Neural progenitor cell (in vitro differentiated cells): ENCODE measurements around the gene SNX30. TPM values are rescaled to one million over a fixed set of nuclear protein-coding genes. Genes with fewer than 3 reads are reported as not detected.

Experiments used
- DNase-seq: peaks from one replicate; pipeline ENCODE4 v3.0.0-alpha.2; 2016; ENCODE audit warnings: low spot score
- H2AFZ ChIP-seq: fragments of 200-600 bp; sonication (generic); replicated peaks from 2 replicates; pipeline ENCODE4 v1.6.1; 2016; ENCODE audit warnings: antibody characterized with exemption
- H3F3A ChIP-seq: fragments of 200-600 bp; sonication (generic); 2 replicates; pipeline ENCODE4 v1.6.1; 2016; ENCODE audit warnings: antibody characterized with exemption, low read depth
- H3K27ac ChIP-seq: fragments of 200-600 bp; sonication (generic); 2 replicates; pipeline ENCODE4 v1.5.1; 2016; ENCODE audit warnings: mild to moderate bottlenecking
- H3K27me3 ChIP-seq: fragments of 200-600 bp; sonication (generic); 2 replicates; pipeline ENCODE4 v1.6.1; 2016; ENCODE audit warnings: mild to moderate bottlenecking, moderate library complexity
- H3K36me3 ChIP-seq: fragments of 200-600 bp; sonication (generic); 2 replicates; pipeline ENCODE4 v1.5.1; 2016
- H3K4me1 ChIP-seq: fragments of 200-600 bp; sonication (generic); 2 replicates; pipeline ENCODE4 v1.6.1; 2016; ENCODE audit warnings: mixed run types
- H3K4me2 ChIP-seq: fragments of 200-600 bp; sonication (generic); 2 replicates; pipeline ENCODE4 v1.6.1; 2016
- H3K4me3 ChIP-seq: fragments of 200-600 bp; sonication (generic); 2 replicates; pipeline ENCODE4 v1.5.1; 2016
- H3K79me2 ChIP-seq: fragments of 200-600 bp; sonication (generic); 2 replicates; pipeline ENCODE4 v1.6.1; 2016; ENCODE audit warnings: low read depth
- H3K9ac ChIP-seq: fragments of 200-600 bp; sonication (generic); 2 replicates; pipeline ENCODE4 v1.6.1; 2016
- H3K9me3 ChIP-seq: fragments of 200-600 bp; sonication (generic); 2 replicates; pipeline ENCODE4 v1.5.1; 2016; ENCODE audit warnings: low read depth
- H4K20me1 ChIP-seq: fragments of 200-600 bp; sonication (generic); 2 replicates; pipeline ENCODE4 v1.6.1; 2016; ENCODE audit warnings: low read depth
- H3K27ac Mint-ChIP-seq: 3 replicates; pipeline ENCODE4 v1.8.0; 2021; ENCODE audit warnings: mixed read lengths
- H3K27me3 Mint-ChIP-seq: 2 replicates; pipeline ENCODE4 v1.8.0; 2022; ENCODE audit warnings: low read depth, mild to moderate bottlenecking, inconsistent platforms, moderate library complexity, mixed read lengths; ENCODE audit not compliant: insufficient read depth
- H3K36me3 Mint-ChIP-seq: 3 replicates; pipeline ENCODE4 v1.8.0; 2021; ENCODE audit warnings: mixed read lengths
- H3K4me1 Mint-ChIP-seq: 3 replicates; pipeline ENCODE4 v1.8.0; 2021; ENCODE audit warnings: mixed read lengths
- H3K4me3 Mint-ChIP-seq: 3 replicates; pipeline ENCODE4 v1.8.0; 2021; ENCODE audit warnings: mild to moderate bottlenecking, moderate library complexity, mixed read lengths
- H3K9me3 Mint-ChIP-seq: 3 replicates; pipeline ENCODE4 v1.8.0; 2020; ENCODE audit warnings: mixed read lengths
- EZH2 ChIP-seq: fragments of 200-600 bp; sonication (generic); IDR thresholded peaks from 2 replicates; pipeline ENCODE4 v1.6.1; 2017; ENCODE audit warnings: antibody characterized with exemption, mild to moderate bottlenecking, moderate library complexity
- EZH2phosphoT487 ChIP-seq: fragments of 200-600 bp; sonication (generic); IDR thresholded peaks from 2 replicates; pipeline ENCODE4 v1.6.1; 2017; ENCODE audit warnings: antibody characterized with exemption
- total RNA-seq: library from RNA; depleted of rRNA; stranded (reverse); fragments of >200 nt; gene quantifications from 2 replicates; pipeline ENCODE4 v1.2.3, GENCODE V29; 2015; ENCODE audit warnings: low replicate concordance
- TF ChIP-seq, protein P1 (sequence below): fragments of 200-600 bp; sonication (generic); IDR thresholded peaks from 2 replicates; pipeline ENCODE4 v1.5.1; 2017; ENCODE audit warnings: antibody characterized with exemption, mild to moderate bottlenecking

The SNX30 gene
- total RNA-seq, 1 donor from 2014 or later, result 19.9 TPM

DNA sequence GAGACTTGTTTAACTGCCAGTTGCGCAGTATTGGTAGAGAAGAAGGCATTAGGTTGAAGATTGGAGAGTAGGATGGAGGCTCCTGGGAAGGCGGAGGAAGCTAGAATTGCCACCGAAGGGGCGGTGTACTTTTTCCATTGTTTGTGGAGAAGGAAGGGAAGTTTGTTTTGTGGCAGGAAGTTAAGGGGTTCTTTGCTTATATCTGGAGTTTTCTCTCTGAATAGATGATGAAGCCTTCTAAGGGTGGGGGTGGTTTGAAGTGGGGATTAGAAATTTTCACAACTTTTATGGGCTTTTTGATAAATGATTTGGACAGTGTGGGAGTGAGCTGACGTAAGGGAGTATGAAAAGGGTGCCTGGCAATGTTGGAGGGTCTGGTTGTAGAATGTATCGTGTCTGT is 59.3 kb downstream of the SNX30 start:
- H4K20me1 ChIP-seq, result no peaks in the 10 kb centered on the region
- peaks cover 3% of the 10 kb centered on the region for H3K36me3 Mint-ChIP-seq
- H3K9me3 Mint-ChIP-seq, result peaks cover under 1% of the 10 kb centered on the region
- H3K4me1 ChIP-seq, result no peaks in the 10 kb centered on the region
- no peak overlapping the region for H3K27ac Mint-ChIP-seq
- H3K9me3 ChIP-seq, result no peaks in the 10 kb centered on the region
- no peak overlapping the region for H3K4me2 ChIP-seq
- peaks cover under 1% of the 10 kb centered on the region for H3K36me3 ChIP-seq
- no peaks in the 10 kb centered on the region for H3K4me1 Mint-ChIP-seq
- H3K4me3 ChIP-seq, result no peak overlapping the region
- no peak overlapping the region for H3K9ac ChIP-seq
- no peak overlapping the region for H2AFZ ChIP-seq
- H3K27ac ChIP-seq, result no peak overlapping the region
- TF ChIP-seq EZH2phosphoT487, result no peak
- no peak for TF ChIP-seq EZH2
- TF ChIP-seq, protein P1, sequence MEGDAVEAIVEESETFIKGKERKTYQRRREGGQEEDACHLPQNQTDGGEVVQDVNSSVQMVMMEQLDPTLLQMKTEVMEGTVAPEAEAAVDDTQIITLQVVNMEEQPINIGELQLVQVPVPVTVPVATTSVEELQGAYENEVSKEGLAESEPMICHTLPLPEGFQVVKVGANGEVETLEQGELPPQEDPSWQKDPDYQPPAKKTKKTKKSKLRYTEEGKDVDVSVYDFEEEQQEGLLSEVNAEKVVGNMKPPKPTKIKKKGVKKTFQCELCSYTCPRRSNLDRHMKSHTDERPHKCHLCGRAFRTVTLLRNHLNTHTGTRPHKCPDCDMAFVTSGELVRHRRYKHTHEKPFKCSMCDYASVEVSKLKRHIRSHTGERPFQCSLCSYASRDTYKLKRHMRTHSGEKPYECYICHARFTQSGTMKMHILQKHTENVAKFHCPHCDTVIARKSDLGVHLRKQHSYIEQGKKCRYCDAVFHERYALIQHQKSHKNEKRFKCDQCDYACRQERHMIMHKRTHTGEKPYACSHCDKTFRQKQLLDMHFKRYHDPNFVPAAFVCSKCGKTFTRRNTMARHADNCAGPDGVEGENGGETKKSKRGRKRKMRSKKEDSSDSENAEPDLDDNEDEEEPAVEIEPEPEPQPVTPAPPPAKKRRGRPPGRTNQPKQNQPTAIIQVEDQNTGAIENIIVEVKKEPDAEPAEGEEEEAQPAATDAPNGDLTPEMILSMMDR, result no peak
- no peaks in the 10 kb centered on the region for H3K27me3 Mint-ChIP-seq
- H3K4me3 Mint-ChIP-seq, result no peak overlapping the region
- H3K79me2 ChIP-seq, result no peaks in the 10 kb centered on the region
- H3K27me3 ChIP-seq, result no peaks in the 10 kb centered on the region
- DNase-seq, result no peak
- no peaks in the 10 kb centered on the region for H3F3A ChIP-seq

DNA sequence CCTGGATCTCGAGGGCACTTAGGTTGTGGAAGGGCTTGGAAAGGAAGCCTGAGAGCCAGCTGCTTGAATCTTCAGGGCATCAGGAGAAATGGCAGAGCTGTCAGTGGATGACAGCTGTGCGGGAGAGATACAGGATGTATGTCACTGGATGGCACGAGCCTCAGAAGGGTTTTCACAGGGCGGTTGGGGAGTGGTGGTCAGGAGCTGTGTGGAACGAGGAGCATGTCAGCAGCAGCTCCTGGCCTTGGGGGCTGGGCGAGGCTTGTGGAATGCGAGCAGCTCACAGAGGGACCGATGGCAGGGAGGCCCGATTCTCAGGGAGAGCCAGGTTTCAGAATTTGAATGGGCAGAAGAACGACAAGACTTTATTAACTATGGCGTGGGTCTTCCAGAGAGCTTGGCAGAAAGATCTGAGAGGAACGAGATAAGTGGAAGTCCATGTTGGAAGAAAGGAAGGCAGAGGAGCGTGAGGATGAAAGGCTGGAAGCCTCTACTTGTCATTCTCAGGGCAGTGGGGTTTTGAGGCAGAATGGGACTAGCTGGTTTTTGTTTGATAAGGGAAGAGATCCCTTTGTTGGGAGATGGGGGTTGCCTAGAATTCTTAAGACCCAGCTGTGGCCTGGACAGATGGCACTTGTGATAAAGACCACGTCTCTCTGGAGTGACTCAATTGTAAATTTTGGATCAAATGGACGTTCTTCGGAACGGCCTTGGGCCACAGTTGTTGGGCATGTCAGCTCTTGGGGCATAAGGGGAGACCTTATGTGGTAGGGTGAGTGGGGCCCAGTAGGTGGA is 60.3 kb downstream of the SNX30 start:
- H3K4me3 Mint-ChIP-seq, result no peak overlapping the region
- no peak overlapping the region for H2AFZ ChIP-seq
- no peaks in the 10 kb centered on the region for H4K20me1 ChIP-seq
- no peaks in the 10 kb centered on the region for H3K27me3 ChIP-seq
- H3K27me3 Mint-ChIP-seq, result no peaks in the 10 kb centered on the region
- no peak overlapping the region for H3K4me3 ChIP-seq
- H3K79me2 ChIP-seq, result no peaks in the 10 kb centered on the region
- H3K27ac Mint-ChIP-seq, result no peak overlapping the region
- DNase-seq, result peak; percentile 9
- H3K4me1 ChIP-seq, result no peaks in the 10 kb centered on the region
- no peaks in the 10 kb centered on the region for H3K9me3 ChIP-seq
- H3K36me3 Mint-ChIP-seq, result peaks cover 2% of the 10 kb centered on the region
- no peaks in the 10 kb centered on the region for H3K36me3 ChIP-seq
- TF ChIP-seq, protein P1, result no peak
- TF ChIP-seq EZH2 (no peak), EZH2phosphoT487 (no peak)
- H3K4me1 Mint-ChIP-seq, result no peaks in the 10 kb centered on the region
- H3K9me3 Mint-ChIP-seq, result no peaks in the 10 kb centered on the region
- no peaks in the 10 kb centered on the region for H3F3A ChIP-seq
- H3K27ac ChIP-seq, result no peak overlapping the region
- H3K4me2 ChIP-seq, result no peak overlapping the region
- H3K9ac ChIP-seq, result no peak overlapping the region

DNA sequence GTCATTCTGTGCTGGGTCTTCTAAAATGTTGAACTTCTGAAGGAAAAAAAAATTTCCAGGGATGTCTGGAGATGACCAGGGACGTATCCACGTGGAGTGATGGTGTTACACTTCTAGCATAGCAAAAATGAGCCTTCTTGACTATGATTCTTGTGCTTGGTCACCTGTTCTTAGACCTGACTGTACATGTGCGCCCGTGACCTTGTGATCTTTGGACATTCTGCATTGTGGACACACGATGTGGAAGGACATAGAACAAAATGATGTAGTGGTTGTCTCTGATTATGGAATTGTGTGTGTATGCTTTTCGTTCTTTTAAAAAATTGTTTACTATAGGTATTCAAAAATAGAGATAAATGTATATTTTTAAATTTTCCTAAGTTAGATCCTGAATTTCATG is 61.0 kb downstream of the SNX30 start:
- Histone ChIP-seq H3K79me2 (no peaks in the 10 kb centered on the region), H3K4me2 (no peak overlapping the region), H4K20me1 (no peaks in the 10 kb centered on the region), H3K4me1 (no peaks in the 10 kb centered on the region), H3K27me3 (no peaks in the 10 kb centered on the region), H3K36me3 (no peaks in the 10 kb centered on the region), H3K27ac (no peak overlapping the region), H3F3A (no peaks in the 10 kb centered on the region), H3K4me3 (no peak overlapping the region), H3K9me3 (no peaks in the 10 kb centered on the region), H2AFZ (no peak overlapping the region), H3K9ac (no peak overlapping the region)
- Mint-ChIP-seq H3K27me3 (no peaks in the 10 kb centered on the region), H3K36me3 (no peaks in the 10 kb centered on the region), H3K27ac (no peak overlapping the region), H3K4me3 (no peak overlapping the region), H3K4me1 (no peaks in the 10 kb centered on the region), H3K9me3 (no peaks in the 10 kb centered on the region)
- no peak for DNase-seq
- TF ChIP-seq, protein P1, result no peak
- no peak for TF ChIP-seq EZH2
- no peak for TF ChIP-seq EZH2phosphoT487
